Gastroesophageal sphincter (tissue), 4 donors: ENCODE results near the gene NCAPD3. TPM values are rescaled to one million over a fixed set of nuclear protein-coding genes. Genes with fewer than 3 reads are reported as not detected.

ENCODE experiments used
- ATAC-seq: fragments of 150-250 bp; one replicate; pipeline ENCODE4 v1.9.1; 2016; ENCODE audit warnings: mild to moderate bottlenecking, moderate library complexity
- H3K27ac ChIP-seq, 4 donors: fragments of 200-600 bp; sonication (generic) in 3 of 4; 1 replicate in 3 of 4; 2 replicates in 1 of 4; pipeline ENCODE4 v1.5.1; 2016 to 2019
- H3K27me3 ChIP-seq: fragments of 200-600 bp; sonication (generic); one replicate; pipeline ENCODE4 v1.5.1; 2019
- H3K36me3 ChIP-seq, 2 donors: fragments of 200-600 bp; sonication (generic); one replicate each; pipeline ENCODE4 v1.5.1; 2019; ENCODE audit warnings: control low read depth in 1 of 2
- H3K4me1 ChIP-seq, 3 donors: fragments of 200-600 bp; sonication (generic); 1 replicate in 2 of 3; 2 replicates in 1 of 3; pipeline ENCODE4 v1.5.1; 2016 to 2019; ENCODE audit warnings: control low read depth in 2 of 3
- H3K4me3 ChIP-seq, 2 donors: fragments of 200-600 bp; sonication (generic); one replicate each; pipeline ENCODE4 v1.5.1; 2019; ENCODE audit warnings: mild to moderate bottlenecking in 1 of 2, moderate library complexity in 1 of 2
- H3K9me3 ChIP-seq, 3 donors: fragments of 200-600 bp; sonication (generic); one replicate each; pipeline ENCODE4 v1.5.1; 2017 to 2019; ENCODE audit warnings: control low read depth in 2 of 3
- CTCF ChIP-seq, 4 experiments: fragments of 200-600 bp in 2 of 4; fragments of 450-650 bp in 2 of 4; sonication (generic) in 1 of 4; IDR thresholded peaks; one replicate each; pipeline ENCODE4 v1.5.1; 2017 to 2019; ENCODE audit warnings: antibody characterized with exemption in 4 of 4, mild to moderate bottlenecking in 2 of 4, moderate library complexity in 2 of 4
- EP300 ChIP-seq: sonication (generic); formaldehyde crosslinking; IDR thresholded peaks from one replicate; pipeline ENCODE4 v1.6.1; 2017; ENCODE audit warnings: antibody characterized with exemption, mild to moderate bottlenecking
- POLR2A ChIP-seq, 2 donors: fragments of 450-650 bp; IDR thresholded peaks; one replicate each; pipeline ENCODE4 v1.6.1; 2017; ENCODE audit warnings: antibody characterized with exemption in 2 of 2, mild to moderate bottlenecking in 2 of 2, moderate library complexity in 1 of 2
- POLR2AphosphoS5 ChIP-seq: sonication (generic); formaldehyde crosslinking; IDR thresholded peaks from one replicate; pipeline ENCODE4 v1.6.1; 2017; ENCODE audit warnings: antibody characterized with exemption
- WGBS, 2 donors: methylation state at CpG; one replicate each; pipeline ENCODE4 v1.1.5; 2018; ENCODE audit warnings: low coverage in 1 of 2; 5-methylcytosine and 5-hydroxymethylcytosine counted together
- total RNA-seq, 4 donors: library from RNA; depleted of rRNA; stranded (reverse); fragments of >200 nt; gene quantifications; one replicate each; pipeline ENCODE4 v1.1.0, GENCODE V29; 2016

The NCAPD3 gene
- total RNA-seq, 4 donors from 2014 or later: 7.0 to 13.8 (median 11.4) TPM

- peak overlapping the region; percentile 18 to 83 (median 76) for H3K27ac ChIP-seq
- WGBS, 2 donors: 1 to 2% methylated on average over 20 to 26 of the region's 27 CpGs
- no peaks in the 10 kb centered on the region for H3K9me3 ChIP-seq
- TF ChIP-seq POLR2A (IDR thresholded peaks at IDR 0.05): no peak
- no peak for TF ChIP-seq CTCF (IDR thresholded peaks at IDR 0.05)
- TF ChIP-seq POLR2AphosphoS5: no peak
- no peak for TF ChIP-seq EP300
- peak; percentile 48 for ATAC-seq
- peaks cover 0 to 50% of the 10 kb centered on the region in 2 donors for H3K36me3 ChIP-seq
- H3K4me1 ChIP-seq: peaks cover 9 to 38% (median 12%) of the 10 kb centered on the region in 3 donors
- H3K27me3 ChIP-seq: no peaks in the 10 kb centered on the region
- H3K4me3 ChIP-seq: peak overlapping the region; percentile 66 to 87
Measured at GRCh38 chr11:134252346-134253187, 28.8 kb upstream of the NCAPD3 start.

GRCh38 chr11:134250675-134251074 lies 26.9 kb upstream of the NCAPD3 start:
- WGBS, 2 donors: 88% methylated on average over 1 to 2 of the region's 2 CpGs
- no peaks in the 10 kb centered on the region for H3K9me3 ChIP-seq
- peaks cover 0 to 56% of the 10 kb centered on the region in 2 donors for H3K36me3 ChIP-seq
- H3K4me1 ChIP-seq: peaks cover 9 to 37% (median 12%) of the 10 kb centered on the region in 3 donors
- TF ChIP-seq CTCF (IDR thresholded peaks at IDR 0.05) (no peak), EP300 (no peak), POLR2AphosphoS5 (no peak), POLR2A (IDR thresholded peaks at IDR 0.05) (no peak)
- H3K27ac ChIP-seq: no peak overlapping the region
- ATAC-seq: no peak
- no peaks in the 10 kb centered on the region for H3K27me3 ChIP-seq
- H3K4me3 ChIP-seq: no peak overlapping the region

- no peak overlapping the region for H3K27ac ChIP-seq
- 77 to 83% methylated on average over 3 of the region's 3 CpGs for WGBS, 2 donors
- H3K36me3 ChIP-seq: peaks cover 0 to 60% of the 10 kb centered on the region in 2 donors
Measured at GRCh38 chr11:134250246-134250645, 26.5 kb upstream of the NCAPD3 start.

GRCh38 chr11:134248910-134249480 lies 25.2 kb upstream of the NCAPD3 start:
- H3K27me3 ChIP-seq: no peaks in the 10 kb centered on the region
- no peak overlapping the region for H3K27ac ChIP-seq
- no peaks in the 10 kb centered on the region for H3K9me3 ChIP-seq
- H3K4me3 ChIP-seq: no peak overlapping the region
- WGBS, 2 donors: 45 to 55% methylated on average over 3 to 7 of the region's 7 CpGs
- H3K4me1 ChIP-seq: peaks cover 5 to 20% (median 9%) of the 10 kb centered on the region in 3 donors
- peaks cover 0 to 72% of the 10 kb centered on the region in 2 donors for H3K36me3 ChIP-seq
- ATAC-seq: no peak
- TF ChIP-seq EP300 (no peak), POLR2AphosphoS5 (no peak), CTCF (IDR thresholded peaks at IDR 0.05) (no peak), POLR2A (IDR thresholded peaks at IDR 0.05) (no peak)

More at GRCh38 chr11:134250246-134250645, 26.5 kb upstream of the NCAPD3 start:
- Histone ChIP-seq H3K4me3 (no peak overlapping the region), H3K9me3 (no peaks in the 10 kb centered on the region), H3K4me1 (peaks cover 9 to 33% (median 12%) of the 10 kb centered on the region in 3 donors), H3K27me3 (no peaks in the 10 kb centered on the region)
- no peak for ATAC-seq
- no peak for TF ChIP-seq POLR2A (IDR thresholded peaks at IDR 0.05)
- no peak for TF ChIP-seq EP300
- TF ChIP-seq POLR2AphosphoS5: no peak
- no peak for TF ChIP-seq CTCF (IDR thresholded peaks at IDR 0.05)
